Measurements from ENCODE around the gene DCPS.

The DCPS gene

DNA sequence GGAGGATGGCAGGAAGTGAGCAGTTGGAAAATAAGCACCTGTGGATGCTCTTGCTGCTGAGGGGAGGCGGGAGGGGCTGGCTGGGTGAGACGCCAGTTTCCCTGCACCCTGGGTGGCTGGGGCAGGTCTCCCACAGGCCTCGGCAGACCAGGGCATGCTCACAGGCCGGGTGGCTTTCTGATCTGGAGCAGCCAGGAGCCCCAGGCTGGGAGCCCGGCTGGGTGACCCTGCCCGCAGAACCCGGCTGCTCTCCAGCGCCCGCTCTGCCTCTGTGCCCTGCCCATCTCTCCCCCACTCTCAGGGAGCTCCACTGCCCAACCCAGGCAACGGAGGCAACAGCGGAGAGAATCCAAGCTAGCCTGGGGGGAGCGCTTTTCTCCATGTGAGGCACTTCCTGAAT lies 24.6 kb downstream of the DCPS start:
- H3K27me3 ChIP-seq: no peaks in the 10 kb centered on the region
- H3K4me1 ChIP-seq: no peaks in the 10 kb centered on the region
- H3K36me3 ChIP-seq: peaks cover 0 to 25% (median 5%) of the 10 kb centered on the region in 3 donors
- H3K9me3 ChIP-seq: no peaks in the 10 kb centered on the region
- H3K27ac ChIP-seq: no peak overlapping the region
- H3K4me3 ChIP-seq: no peak overlapping the region
- TF ChIP-seq CTCF (IDR thresholded peaks at IDR 0.05): no peak
- DNase-seq: no peak
- intact Hi-C loops (cut with DNase I; ENCODE audit: low total_unique reads): no loop called here

- no peaks in the 10 kb centered on the region for H3K4me1 ChIP-seq
- H3K27me3 ChIP-seq: no peaks in the 10 kb centered on the region
- no peaks in the 10 kb centered on the region for H3K9me3 ChIP-seq
- H3K4me3 ChIP-seq: no peak overlapping the region
- no peak overlapping the region for H3K27ac ChIP-seq
- intact Hi-C loops (cut with DNase I; ENCODE audit: low total_unique reads): no loop called here
- TF ChIP-seq CTCF (IDR thresholded peaks at IDR 0.05): no peak
- DNase-seq: peak in 1 of 2 donors; percentile 18
- H3K36me3 ChIP-seq: peaks cover 0 to 27% (median 5%) of the 10 kb centered on the region in 3 donors
These were observed 25.2 kb downstream of the DCPS start for GRCh38 chr11:126328938-126329643.

DNA sequence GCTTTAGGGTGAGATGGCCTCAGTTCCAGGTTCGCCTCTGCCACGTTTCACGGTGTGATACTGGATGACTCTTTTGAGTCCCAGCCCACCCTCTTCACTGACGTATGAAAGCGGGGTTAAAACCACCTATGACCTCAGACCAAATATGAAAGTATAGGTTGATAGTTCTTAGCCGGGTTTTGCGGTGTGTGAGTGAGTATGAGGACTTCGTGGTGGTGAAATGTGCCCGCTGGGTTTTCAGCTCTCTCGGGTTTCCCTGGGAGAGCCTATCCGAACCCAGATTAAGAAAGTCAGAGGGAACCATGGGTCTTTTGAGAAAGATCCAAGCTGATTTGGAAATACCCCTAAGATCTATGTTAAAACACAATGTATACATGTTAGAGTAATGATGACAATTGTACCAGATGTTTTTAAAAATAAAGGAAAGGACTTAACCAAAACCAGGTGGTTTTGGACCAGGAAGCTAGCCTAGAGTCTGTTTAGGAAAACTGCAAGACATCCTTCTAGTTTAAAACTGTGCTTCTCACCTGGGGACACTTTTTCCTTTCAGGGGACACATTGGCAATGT lies 25.9 kb downstream of the DCPS start:
- Histone ChIP-seq H3K27ac (no peak overlapping the region), H3K4me3 (no peak overlapping the region), H3K9me3 (no peaks in the 10 kb centered on the region), H3K36me3 (peaks cover 0 to 27% (median 5%) of the 10 kb centered on the region in 3 donors), H3K27me3 (no peaks in the 10 kb centered on the region), H3K4me1 (no peaks in the 10 kb centered on the region)
- intact Hi-C loops (cut with DNase I; ENCODE audit: low total_unique reads): no loop called here
- TF ChIP-seq CTCF (IDR thresholded peaks at IDR 0.05): no peak
- DNase-seq: no peak

GRCh38 chr11:126331286-126331685 lies 27.4 kb downstream of the DCPS start:
- H3K9me3 ChIP-seq: no peaks in the 10 kb centered on the region
- no peaks in the 10 kb centered on the region for H3K4me1 ChIP-seq
- no peak for TF ChIP-seq CTCF (IDR thresholded peaks at IDR 0.05)
- DNase-seq: no peak
- no peaks in the 10 kb centered on the region for H3K27me3 ChIP-seq
- intact Hi-C loops (cut with DNase I; ENCODE audit: low total_unique reads): no loop called here
- H3K36me3 ChIP-seq: peaks cover 0 to 27% (median 5%) of the 10 kb centered on the region in 3 donors
- H3K4me3 ChIP-seq: no peak overlapping the region
- H3K27ac ChIP-seq: no peak overlapping the region

- Histone ChIP-seq H3K4me3 (no peak overlapping the region), H3K27me3 (no peaks in the 10 kb centered on the region), H3K9me3 (no peaks in the 10 kb centered on the region), H3K36me3 (peaks cover 0 to 27% (median 5%) of the 10 kb centered on the region in 3 donors), H3K27ac (no peak overlapping the region), H3K4me1 (no peaks in the 10 kb centered on the region)
- intact Hi-C loops (cut with DNase I; ENCODE audit: low total_unique reads): no loop called here
- DNase-seq: peak; percentile 72 to 81
- TF ChIP-seq CTCF (IDR thresholded peaks at IDR 0.05): no peak
These were observed 28.4 kb downstream of the DCPS start for GRCh38 chr11:126332221-126332711.
